Right lobe of liver (tissue), 4 donors: ENCODE measurements around the gene S1PR4.

Source experiments
- POLR2A ChIP-seq: fragments of 450-650 bp; IDR thresholded peaks from one replicate; pipeline ENCODE4 v1.6.1; 2017; ENCODE audit warnings: antibody characterized with exemption, mild to moderate bottlenecking
- TF ChIP-seq, protein P1 (sequence below), 4 donors: fragments of 200-600 bp in 3 of 4; fragments of 450-650 bp in 1 of 4; IDR thresholded peaks; one replicate each; pipeline versions ENCODE4 v1.5.1 to v1.8.0; 2016 to 2022; ENCODE audit warnings: antibody characterized with exemption in 4 of 4, mild to moderate bottlenecking in 2 of 4
- donor health status: DM: no; HTN: no; CAD: no.
- donor health status: DM: no; HTN: no; CAD: no.
- donor health status: DM: no; HTN: yes; CAD: no.

DNA sequence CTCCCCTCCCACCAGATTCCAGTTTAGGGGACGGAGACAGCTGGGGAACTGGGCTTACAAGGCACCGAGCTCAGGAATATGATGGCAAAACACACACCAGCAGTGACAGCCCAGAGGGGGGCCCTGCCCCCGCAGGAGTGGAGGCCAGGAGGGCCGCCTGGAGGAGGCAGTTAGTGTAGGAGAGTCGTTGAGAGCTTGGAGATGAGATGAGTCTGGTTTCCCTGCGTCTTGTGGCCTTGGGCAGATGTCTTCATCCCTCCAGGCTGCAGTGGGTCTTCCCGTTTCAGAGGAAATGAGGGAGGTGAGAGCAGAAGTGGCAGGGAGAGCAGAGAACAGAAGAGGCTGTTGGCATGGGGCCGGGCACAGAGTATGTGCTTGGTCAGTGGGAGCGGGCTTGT, 50.8 kb downstream of the S1PR4 start:
- TF ChIP-seq, protein P1, sequence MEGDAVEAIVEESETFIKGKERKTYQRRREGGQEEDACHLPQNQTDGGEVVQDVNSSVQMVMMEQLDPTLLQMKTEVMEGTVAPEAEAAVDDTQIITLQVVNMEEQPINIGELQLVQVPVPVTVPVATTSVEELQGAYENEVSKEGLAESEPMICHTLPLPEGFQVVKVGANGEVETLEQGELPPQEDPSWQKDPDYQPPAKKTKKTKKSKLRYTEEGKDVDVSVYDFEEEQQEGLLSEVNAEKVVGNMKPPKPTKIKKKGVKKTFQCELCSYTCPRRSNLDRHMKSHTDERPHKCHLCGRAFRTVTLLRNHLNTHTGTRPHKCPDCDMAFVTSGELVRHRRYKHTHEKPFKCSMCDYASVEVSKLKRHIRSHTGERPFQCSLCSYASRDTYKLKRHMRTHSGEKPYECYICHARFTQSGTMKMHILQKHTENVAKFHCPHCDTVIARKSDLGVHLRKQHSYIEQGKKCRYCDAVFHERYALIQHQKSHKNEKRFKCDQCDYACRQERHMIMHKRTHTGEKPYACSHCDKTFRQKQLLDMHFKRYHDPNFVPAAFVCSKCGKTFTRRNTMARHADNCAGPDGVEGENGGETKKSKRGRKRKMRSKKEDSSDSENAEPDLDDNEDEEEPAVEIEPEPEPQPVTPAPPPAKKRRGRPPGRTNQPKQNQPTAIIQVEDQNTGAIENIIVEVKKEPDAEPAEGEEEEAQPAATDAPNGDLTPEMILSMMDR (IDR thresholded peaks at IDR 0.05) = no peak
- no peak for TF ChIP-seq POLR2A
